HepG2 (cell line): ENCODE results near the gene MFAP3L. TPM values are rescaled to one million over a fixed set of nuclear protein-coding genes. Genes with fewer than 3 reads are reported as not detected.
A peak's percentile ranks its signal among the peaks of the same experiment; 100 is the strongest.

Source experiments
- CREB1 ChIP-seq, 2 experiments: fragments of 450-650 bp in 1 of 2; IDR thresholded peaks; 2 replicates each; pipeline ENCODE4 v1.6.1; 2016 to 2017; ENCODE audit warnings: control low read depth in 1 of 2, mild to moderate bottlenecking in 1 of 2, missing compliant biosample characterization in 1 of 2, missing genetic modification characterization in 1 of 2
- ERF ChIP-seq: IDR thresholded peaks from 2 replicates; pipeline ENCODE4 v1.6.1; 2018; ENCODE audit warnings: missing biosample characterization, missing genetic modification reagents
- FOXA3 ChIP-seq: IDR thresholded peaks from 2 replicates; pipeline ENCODE4 v1.6.1; 2016; ENCODE audit warnings: missing genetic modification reagents, missing compliant biosample characterization
- GPBP1L1 ChIP-seq: sonication (generic); formaldehyde crosslinking; IDR thresholded peaks from 2 replicates; pipeline ENCODE4 v1.5.0; 2020; ENCODE audit warnings: mild to moderate bottlenecking, missing genetic modification reagents
- HMGA1 ChIP-seq: sonication (generic); formaldehyde crosslinking; conservative IDR thresholded peaks from 2 replicates; pipeline ENCODE4 v1.4.0; 2020; ENCODE audit warnings: missing genetic modification reagents
- KDM3A ChIP-seq: IDR thresholded peaks from 2 replicates; pipeline ENCODE4 v1.6.1; 2018; ENCODE audit warnings: low read depth, missing compliant biosample characterization
- MAFF ChIP-seq: IDR thresholded peaks from 2 replicates; pipeline ENCODE4 v1.6.1; 2011; ENCODE audit warnings: low read depth, low read length, improper control_type of control experiment
- MIER2 ChIP-seq: IDR thresholded peaks from 2 replicates; pipeline ENCODE4 v1.6.1; 2016; ENCODE audit warnings: missing biosample characterization, missing genetic modification reagents
- MIXL1 ChIP-seq: IDR thresholded peaks from 2 replicates; pipeline ENCODE4 v1.6.1; 2016
- PRDM4 ChIP-seq: sonication (generic); formaldehyde crosslinking; IDR thresholded peaks from 2 replicates; pipeline ENCODE4 v1.9.0; 2021; ENCODE audit warnings: missing genetic modification reagents, borderline replicate concordance
- RERE ChIP-seq: IDR thresholded peaks from 2 replicates; pipeline ENCODE4 v1.6.1; 2016; ENCODE audit warnings: low read depth, missing genetic modification reagents, missing compliant biosample characterization
- SP4 ChIP-seq: sonication (generic); formaldehyde crosslinking; IDR thresholded peaks from 2 replicates; pipeline ENCODE4 v1.8.1; 2023; ENCODE audit warnings: mild to moderate bottlenecking, missing genetic modification reagents
- ZKSCAN8 ChIP-seq: IDR thresholded peaks from 2 replicates; pipeline ENCODE4 v1.6.1; 2016; ENCODE audit warnings: borderline replicate concordance, missing genetic modification reagents, missing compliant biosample characterization
- ZNF329 ChIP-seq: sonication (generic); formaldehyde crosslinking; IDR thresholded peaks from 2 replicates; pipeline ENCODE4 v1.9.0; 2021; ENCODE audit warnings: low read depth, mild to moderate bottlenecking, missing genetic modification reagents
- ZNF432 ChIP-seq: sonication (generic); formaldehyde crosslinking; IDR thresholded peaks from 2 replicates; pipeline ENCODE4 v1.5.0; 2020; ENCODE audit warnings: missing genetic modification reagents, mild to moderate bottlenecking, borderline replicate concordance
- ZNF547 ChIP-seq: sonication (generic); formaldehyde crosslinking; IDR thresholded peaks from 2 replicates; pipeline ENCODE4 v1.5.1; 2020; ENCODE audit warnings: mild to moderate bottlenecking, missing genetic modification reagents
- ZNF7 ChIP-seq: IDR thresholded peaks from 2 replicates; pipeline ENCODE4 v1.6.1; 2016; ENCODE audit warnings: missing biosample characterization, missing genetic modification reagents
- ZNF704 ChIP-seq: sonication (generic); formaldehyde crosslinking; IDR thresholded peaks from 2 replicates; pipeline ENCODE4 v1.8.1; 2023; ENCODE audit warnings: mild to moderate bottlenecking, inconsistent platforms, moderate library complexity, missing genetic modification reagents, borderline replicate concordance
- ZNF724P ChIP-seq: sonication (generic); formaldehyde crosslinking; IDR thresholded peaks from 2 replicates; pipeline ENCODE4 v1.8.0; 2022; ENCODE audit warnings: missing genetic modification reagents, borderline replicate concordance
- ZNF776 ChIP-seq: sonication (generic); formaldehyde crosslinking; IDR thresholded peaks from 2 replicates; pipeline ENCODE4 v1.4.0; 2020; ENCODE audit warnings: mild to moderate bottlenecking, missing genetic modification reagents
- polyA plus RNA-seq, 8 experiments: library from polyadenylated mRNA; depleted of rRNA in 3 of 8; stranded (reverse) in 7 of 8; unstranded in 1 of 8; fragments of >200 nt; fragmentation: Illumina TruSeq in 4 of 8; extraction: Trizol in 4 of 8; gene quantifications; 2 replicates each; pipeline versions ENCODE4 v1.2.1 to v1.2.3, GENCODE V29; 2011 to 2016; ENCODE audit warnings: low read depth in 4 of 8, missing spikeins in 1 of 8, mixed read lengths in 1 of 8; ENCODE audit not compliant: insufficient read depth in 1 of 8
- total RNA-seq, 5 experiments: library from RNA; depleted of rRNA; stranded (reverse); fragments of >200 nt; fragmentation: Illumina TruSeq; extraction: Trizol; gene quantifications; 2 replicates each; pipeline ENCODE4 v1.2.3, GENCODE V29; 2016; ENCODE audit warnings: low read depth in 1 of 5

MFAP3L gene
- total and polyA plus RNA-seq, 2 of the 13 experiments (the other 11 are each of a cell fraction or from before 2014, with no cell fraction given) = 1.5 to 3.6 TPM

DNA sequence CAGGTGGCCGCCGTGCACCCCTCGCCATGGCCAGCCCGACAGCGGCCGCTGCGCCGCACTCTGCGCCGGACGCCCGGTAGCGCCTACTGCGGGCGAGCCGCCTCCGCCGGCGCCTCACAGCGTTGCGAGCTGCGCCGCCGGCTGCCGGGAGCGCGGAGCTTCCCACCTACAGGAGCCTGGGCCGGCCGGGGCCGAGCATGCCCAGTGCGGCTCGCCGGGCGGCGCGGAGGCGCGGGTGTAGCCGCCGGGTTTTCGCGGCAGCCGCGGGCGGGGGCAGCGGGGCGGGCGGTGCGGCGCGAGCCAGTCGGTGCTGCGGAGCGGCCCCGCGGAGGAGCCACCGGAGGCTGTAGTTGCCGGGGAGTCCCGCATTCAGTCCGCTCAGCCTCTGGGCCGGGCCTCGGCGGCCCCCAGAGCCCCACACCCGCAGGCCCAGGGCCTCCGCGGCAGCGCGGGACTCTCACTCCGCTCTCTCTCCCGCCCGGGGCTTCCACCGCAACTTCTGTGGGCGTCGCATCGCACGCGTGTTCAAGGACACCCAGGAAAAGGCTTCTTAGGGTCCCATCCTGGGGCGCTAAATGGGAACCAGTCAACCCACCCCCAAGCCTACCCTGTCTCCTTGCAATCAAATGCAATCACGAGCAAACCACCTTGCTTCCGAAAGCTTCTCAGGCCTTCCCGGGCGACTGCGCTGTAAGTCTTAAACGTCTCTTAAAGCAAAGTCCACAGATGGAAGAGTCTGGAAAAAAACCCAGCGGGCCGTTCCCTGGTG, at the start of gene MFAP3L (continued):
- TF ChIP-seq PRDM4 (CRISPR knock-in tag) (no peak), GPBP1L1 (CRISPR knock-in tag) (no peak), FOXA3 (CRISPR knock-in tag) (0 out of 2 replicates have a peak, but pooled peaks have one; percentile 9), MAFF (no peak), ZNF329 (CRISPR knock-in tag) (no peak), KDM3A (CRISPR knock-in tag) (no peak), ZNF547 (CRISPR knock-in tag) (no peak), SP4 (CRISPR knock-in tag) (peak; percentile 83), ZKSCAN8 (CRISPR knock-in tag) (no peak), MIER2 (CRISPR knock-in tag) (no peak), HMGA1 (CRISPR knock-in tag) (no peak), ZNF432 (no peak), ZNF724P (CRISPR knock-in tag) (no peak), ERF (CRISPR knock-in tag) (no peak), RERE (no peak), MIXL1 (CRISPR knock-in tag) (no peak), ZNF7 (CRISPR knock-in tag) (no peak), CREB1 (IDR thresholded peaks at IDR 0.05) (no peak), CREB1 (CRISPR knock-in tag; IDR thresholded peaks at IDR 0.05) (no peak), ZNF776 (CRISPR knock-in tag) (no peak), ZNF704 (CRISPR knock-in tag) (no peak)
